H9 (cell line): Measurements from ENCODE around the gene B3GNT7. TPM values are rescaled to one million over a fixed set of nuclear protein-coding genes. Genes with fewer than 3 reads are reported as not detected.

Experiments used
- DNase-seq: peaks from one replicate; pipeline ENCODE4 v3.0.0-alpha.2; 2017
- H2AFZ ChIP-seq: one replicate; pipeline ENCODE4 v1.6.1; 2013; ENCODE audit warnings: mild to moderate bottlenecking, low read length, control low read depth, moderate library complexity
- H2AK5ac ChIP-seq: 2 replicates; pipeline ENCODE4 v1.6.1; 2013; ENCODE audit warnings: low read length, control low read depth, mixed read lengths; ENCODE audit not compliant: insufficient read length
- H2BK120ac ChIP-seq: one replicate; pipeline ENCODE4 v1.6.1; 2013; ENCODE audit warnings: low read depth, mild to moderate bottlenecking, low read length, control low read depth, inconsistent platforms; ENCODE audit not compliant: poor library complexity, severe bottlenecking
- H2BK12ac ChIP-seq: 2 replicates; pipeline ENCODE4 v1.6.1; 2013; ENCODE audit warnings: low read length, control low read depth, mixed read lengths, low read depth; ENCODE audit not compliant: insufficient read length
- H2BK15ac ChIP-seq: 2 replicates; pipeline ENCODE4 v1.6.1; 2013; ENCODE audit warnings: low read depth, low read length, control low read depth
- H2BK20ac ChIP-seq: one replicate; pipeline ENCODE4 v1.6.1; 2013; ENCODE audit warnings: low read depth, mild to moderate bottlenecking, low read length, control low read depth, inconsistent platforms; ENCODE audit not compliant: poor library complexity, severe bottlenecking
- H2BK5ac ChIP-seq: 2 replicates; pipeline ENCODE4 v1.6.1; 2013; ENCODE audit warnings: low read length, control low read depth, mixed read lengths; ENCODE audit not compliant: insufficient read length
- H3K14ac ChIP-seq: 2 replicates; pipeline ENCODE4 v1.6.1; 2013; ENCODE audit warnings: low read length, control low read depth; ENCODE audit not compliant: insufficient read depth
- H3K18ac ChIP-seq: 2 replicates; pipeline ENCODE4 v1.6.1; 2013; ENCODE audit warnings: low read depth, mild to moderate bottlenecking, mixed read lengths, low read length, control low read depth; ENCODE audit not compliant: insufficient read length
- H3K23ac ChIP-seq: 2 replicates; pipeline ENCODE4 v1.6.1; 2013; ENCODE audit warnings: low read length, control low read depth, mixed read lengths, low read depth; ENCODE audit not compliant: insufficient read length
- H3K23me2 ChIP-seq: 2 replicates; pipeline ENCODE4 v1.6.1; 2013; ENCODE audit warnings: low read depth, mild to moderate bottlenecking, mixed read lengths, low read length, control low read depth; ENCODE audit not compliant: insufficient read length, poor library complexity, severe bottlenecking
- H3K27ac ChIP-seq: 2 replicates; pipeline ENCODE4 v1.5.1; 2013; ENCODE audit warnings: low read length, control low read depth, mixed read lengths, low read depth; ENCODE audit not compliant: insufficient read length
- H3K27me3 ChIP-seq: 2 replicates; pipeline ENCODE4 v1.6.1; 2013; ENCODE audit warnings: low read length, control low read depth, inconsistent platforms; ENCODE audit not compliant: insufficient read depth
- H3K4ac ChIP-seq: 2 replicates; pipeline ENCODE4 v1.6.1; 2013; ENCODE audit warnings: low read depth, mild to moderate bottlenecking, control low read depth, inconsistent platforms, low read length, moderate library complexity
- H3K4me1 ChIP-seq: 2 replicates; pipeline ENCODE4 v1.6.1; 2013; ENCODE audit warnings: low read length, control low read depth, inconsistent platforms; ENCODE audit not compliant: insufficient read depth
- H3K4me2 ChIP-seq: 2 replicates; pipeline ENCODE4 v1.6.1; 2013; ENCODE audit warnings: low read length, control low read depth, mixed read lengths; ENCODE audit not compliant: insufficient read length, insufficient read depth
- H3K56ac ChIP-seq: 2 replicates; pipeline ENCODE4 v1.6.1; 2013; ENCODE audit warnings: low read depth, mild to moderate bottlenecking, mixed read lengths, low read length, control low read depth; ENCODE audit not compliant: insufficient read length
- H3K79me1 ChIP-seq: 2 replicates; pipeline ENCODE4 v1.6.1; 2013; ENCODE audit warnings: low read depth, mild to moderate bottlenecking, moderate library complexity, low read length, control low read depth, inconsistent platforms; ENCODE audit not compliant: insufficient read depth, poor library complexity, severe bottlenecking
- H3K79me2 ChIP-seq: 2 replicates; pipeline ENCODE4 v1.6.1; 2013; ENCODE audit warnings: low read length, control low read depth, inconsistent platforms; ENCODE audit not compliant: insufficient read depth
- H3K9ac ChIP-seq: 2 replicates; pipeline ENCODE4 v1.6.1; 2013; ENCODE audit warnings: low read length, control low read depth, mixed read lengths; ENCODE audit not compliant: insufficient read length; ENCODE audit errors: extremely low read depth
- H3K9me3 ChIP-seq: one replicate; pipeline ENCODE4 v1.6.1; 2013; ENCODE audit warnings: low read depth, low read length, inconsistent platforms; ENCODE audit not compliant: control insufficient read depth
- H3T11ph ChIP-seq: one replicate; pipeline ENCODE4 v1.6.1; 2013; ENCODE audit warnings: mild to moderate bottlenecking, low read length, control low read depth, inconsistent platforms
- H4K20me1 ChIP-seq: one replicate; pipeline ENCODE4 v1.6.1; 2013; ENCODE audit not compliant: control insufficient read depth, insufficient read length, insufficient read depth
- H4K5ac ChIP-seq: 2 replicates; pipeline ENCODE4 v1.6.1; 2013; ENCODE audit warnings: low read depth, mild to moderate bottlenecking, mixed read lengths, low read length, control low read depth; ENCODE audit not compliant: insufficient read length
- H4K8ac ChIP-seq: replicated peaks from 2 replicates; pipeline ENCODE4 v1.6.1; 2013; ENCODE audit warnings: low read length, control low read depth, mixed read lengths, low read depth; ENCODE audit not compliant: insufficient read length
- H4K91ac ChIP-seq: 2 replicates; pipeline ENCODE4 v1.6.1; 2013; ENCODE audit warnings: low read depth, mild to moderate bottlenecking, moderate library complexity, mixed read lengths, low read length, control low read depth; ENCODE audit not compliant: insufficient read length
- H3K27ac Mint-ChIP-seq, 3 experiments: 2 replicates in 2 of 3; 3 replicates in 1 of 3; pipeline ENCODE4 v1.8.0; 2020 to 2021; ENCODE audit warnings: mixed read lengths in 3 of 3, mild to moderate bottlenecking in 1 of 3, moderate library complexity in 1 of 3
- H3K27me3 Mint-ChIP-seq: 2 replicates; pipeline ENCODE4 v1.8.0; 2021; ENCODE audit warnings: low read depth, mild to moderate bottlenecking, moderate library complexity, mixed read lengths
- H3K36me3 Mint-ChIP-seq, 3 experiments: 2 replicates in 2 of 3; 3 replicates in 1 of 3; pipeline ENCODE4 v1.8.0; 2020 to 2021; ENCODE audit warnings: low read depth in 3 of 3, mixed read lengths in 3 of 3; ENCODE audit not compliant: insufficient read depth in 1 of 3
- H3K4me1 Mint-ChIP-seq, 2 experiments: 2 replicates each; pipeline ENCODE4 v1.8.0; 2020; ENCODE audit warnings: mixed read lengths in 2 of 2
- H3K4me3 Mint-ChIP-seq, 2 experiments: 2 replicates in 1 of 2; 3 replicates in 1 of 2; pipeline ENCODE4 v1.8.0; 2020 to 2021; ENCODE audit warnings: mild to moderate bottlenecking in 2 of 2, mixed read lengths in 2 of 2, moderate library complexity in 1 of 2
- H3K9me3 Mint-ChIP-seq, 2 experiments: 2 replicates in 1 of 2; 3 replicates in 1 of 2; pipeline ENCODE4 v1.8.0; 2020; ENCODE audit warnings: mild to moderate bottlenecking in 2 of 2, mixed read lengths in 2 of 2, moderate library complexity in 1 of 2
- CTCF ChIP-seq: fragments of 200-600 bp; sonication (generic); conservative IDR thresholded peaks from 3 replicates; pipeline ENCODE4 v1.8.0; 2021; ENCODE audit warnings: antibody characterized with exemption, mild to moderate bottlenecking
- WGBS: extraction: QIAGEN DNeasy Blood & Tissue Kit; methylation state at CpG from one replicate; pipeline ENCODE4 v1.1.7; 2013; ENCODE audit warnings: missing lambda C conversion rate, low lambda C conversion rate, mixed read lengths; ENCODE audit not compliant: insufficient read length; ENCODE audit errors: extremely low coverage; 5-methylcytosine and 5-hydroxymethylcytosine counted together
- total RNA-seq: library from RNA; stranded (reverse); gene quantifications from 2 replicates; pipeline ENCODE4 v1.2.1, GENCODE V29; 2021

Gene B3GNT7
- total RNA-seq, 1 experiment from 2014 or later, result 42.2 TPM

DNA sequence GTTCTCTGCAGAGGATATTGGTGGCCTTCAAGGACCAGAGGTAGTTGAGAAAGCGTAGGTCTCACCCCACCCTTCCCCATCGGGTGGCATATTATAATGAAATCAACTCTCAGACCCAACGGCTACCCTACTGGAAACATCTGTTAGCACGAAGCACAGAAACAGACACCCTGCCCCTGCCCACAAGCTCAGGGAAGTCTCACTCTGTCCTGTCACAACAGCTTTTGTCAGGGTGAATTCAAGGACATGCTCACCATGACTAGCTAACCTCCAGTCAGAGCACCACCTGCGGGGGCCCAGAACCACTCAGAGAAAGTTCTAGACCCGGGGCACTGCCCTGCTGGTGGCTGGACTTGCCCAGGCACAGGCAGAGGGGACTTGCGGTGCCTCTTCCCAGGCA, 3.5 kb upstream of the B3GNT7 start:
- H2BK5ac ChIP-seq, result no peak overlapping the region
- H2AFZ ChIP-seq, result no peak overlapping the region
- DNase-seq, result no peak
- no peak overlapping the region for H2AK5ac ChIP-seq
- no peak overlapping the region for H3K4ac ChIP-seq
- Mint-ChIP-seq H3K9me3 (no peaks in the 10 kb centered on the region; a peak in 1 of 5 replicates), H3K36me3 (peaks cover 0 to 4% (median 0%) of the 10 kb centered on the region in 3 experiments; a peak in 2 of 7 replicates), H3K4me3 (no peak overlapping the region), H3K4me1 (peaks cover 45 to 52% of the 10 kb centered on the region in 2 experiments), H3K27me3 (peaks cover 3% of the 10 kb centered on the region; the same call in 1 of the 2 replicates), H3K27ac (peak overlapping the region in 1 of 3 experiments; percentile 17; a peak in 2 of 7 replicates)
- H2BK20ac ChIP-seq, result no peak overlapping the region
- H3K9me3 ChIP-seq, result no peaks in the 10 kb centered on the region
- no peak overlapping the region for H3K18ac ChIP-seq
- H3K23ac ChIP-seq, result no peak overlapping the region
- peaks cover 9% of the 10 kb centered on the region for H3K23me2 ChIP-seq
- no peaks in the 10 kb centered on the region for H3K27me3 ChIP-seq
- no peak overlapping the region for H3K14ac ChIP-seq
- no peak overlapping the region for H2BK15ac ChIP-seq
- no peak overlapping the region for H2BK120ac ChIP-seq
- H3K27ac ChIP-seq, result no peak overlapping the region
- H4K91ac ChIP-seq, result no peak overlapping the region
- H3K4me2 ChIP-seq, result no peak overlapping the region
- no peak overlapping the region for H3K56ac ChIP-seq
- no peaks in the 10 kb centered on the region for H3K79me1 ChIP-seq
- no peak overlapping the region for H4K5ac ChIP-seq
- no peak overlapping the region for H2BK12ac ChIP-seq
- H4K8ac ChIP-seq, result no peak overlapping the region
- H3T11ph ChIP-seq, result no peak overlapping the region
- no peaks in the 10 kb centered on the region; the same call in 1 of the 2 replicates for H3K4me1 ChIP-seq
- no peak for TF ChIP-seq CTCF
- no peaks in the 10 kb centered on the region; the same call in 1 of the 2 replicates for H3K79me2 ChIP-seq
- no peak overlapping the region for H3K9ac ChIP-seq
- H4K20me1 ChIP-seq, result no peaks in the 10 kb centered on the region
- WGBS, result no CpG with 5 or more reads among the region's 7 CpGs
